Psoas muscle (tissue), 8 donors: Measurements from ENCODE around the gene MTPN. TPM values are rescaled to one million over a fixed set of nuclear protein-coding genes. Genes with fewer than 3 reads are reported as not detected.

Experiments used
- ATAC-seq, 4 donors: fragments of 200-7000 bp; cut with Tn5 transposase; one replicate each; pipeline ENCODE4 v1.9.1; 2020; ENCODE audit warnings: moderate library complexity in 3 of 4, mild to moderate bottlenecking in 2 of 4
- DNase-seq, 2 donors: peaks; one replicate each; pipeline ENCODE4 v3.0.0-alpha.2; 2020
- H3K27ac ChIP-seq: fragments of 200-600 bp; one replicate; pipeline ENCODE4 v1.8.0; 2022
- H3K27me3 ChIP-seq, 3 donors: fragments of 200-600 bp in 1 of 3; one replicate each; pipeline versions ENCODE4 v1.6.1 to v1.8.0; 2013 to 2022; ENCODE audit warnings: low read length in 2 of 3, mild to moderate bottlenecking in 2 of 3, moderate library complexity in 1 of 3; ENCODE audit not compliant: insufficient read depth in 3 of 3
- H3K36me3 ChIP-seq, 2 donors: fragments of 200-600 bp in 1 of 2; one replicate each; pipeline versions ENCODE4 v1.6.1 to v1.8.0; 2013 to 2022; ENCODE audit warnings: low read depth in 1 of 2, mild to moderate bottlenecking in 1 of 2, moderate library complexity in 1 of 2; ENCODE audit not compliant: insufficient read depth in 1 of 2
- H3K4me1 ChIP-seq: fragments of 200-600 bp; one replicate; pipeline ENCODE4 v1.8.0; 2022
- H3K4me3 ChIP-seq: fragments of 200-600 bp; one replicate; pipeline ENCODE4 v1.8.0; 2022; ENCODE audit warnings: mild to moderate bottlenecking
- H3K9me3 ChIP-seq: fragments of 200-600 bp; one replicate; pipeline ENCODE4 v1.8.0; 2022
- CTCF ChIP-seq: fragments of 200-600 bp; IDR thresholded peaks from one replicate; pipeline ENCODE4 v1.8.0; 2022; ENCODE audit warnings: antibody characterized with exemption
- WGBS, 3 donors: extraction: QIAGEN DNeasy Blood & Tissue Kit; methylation state at CpG; one replicate each; pipeline versions ENCODE4 v1.1.6 to v1.1.7; 2013; 5-methylcytosine and 5-hydroxymethylcytosine counted together
- intact Hi-C, 2 donors: fragments of 100-400 bp; cut with DNase I; formaldehyde crosslinking; loops; one replicate each; pipeline versions ENCODE4 v1.11.0 to v1.14.2; 2022
- polyA plus RNA-seq, 3 donors: library from polyadenylated mRNA; stranded (reverse); fragments of 200-250 nt; gene quantifications; one replicate each; pipeline ENCODE4 v1.2.3, GENCODE V29; 2013
- total RNA-seq, 4 donors: library from RNA; stranded (reverse); fragmentation: NEBNext Ultra II Directional in 2 of 4; extraction: Animal tissue kit (Norgen Biotek cat#: 25700) in 2 of 4; gene quantifications; one replicate each; pipeline versions ENCODE4 v1.2.1 to v1.2.4, GENCODE V29; 2021 to 2023
- donor health status: healthy with polysubstance abuse.
- donor health status: DM: no; HTN: no; CAD: no; lungs with moderate emphysema.
- donor health status: Bipolar disorder and iron deficiency.
- donor health status: healthy.
- donor health status: DM: yes; HTN: yes; CAD: no.
- donor health status: DM: no; HTN: no; CAD: no.
- donor health status: DM: no; HTN: no; CAD: no.
- donor health status: DM: yes; HTN: yes; CAD: no.

Gene MTPN
- total and polyA plus RNA-seq, 7 donors, result 41.4 to 107 (median 62.4) TPM

- intact Hi-C loops, result no loop called here
- no peak overlapping the region for H3K4me3 ChIP-seq
- H3K9me3 ChIP-seq, result no peaks in the 10 kb centered on the region
- H3K27me3 ChIP-seq, result no peaks in the 10 kb centered on the region
- TF ChIP-seq CTCF, result no peak
- DNase-seq (no peak), ATAC-seq (no peak)
- H3K36me3 ChIP-seq, result no peaks in the 10 kb centered on the region
- no peaks in the 10 kb centered on the region for H3K4me1 ChIP-seq
- H3K27ac ChIP-seq, result no peak overlapping the region
- 85 to 94% (median 87%) methylated on average over 4 of the region's 4 CpGs for WGBS, 3 donors
Measured at GRCh38 chr7:135905355-135905754, 71.8 kb downstream of the MTPN start.

GRCh38 chr7:135904282-135904681 lies 72.9 kb downstream of the MTPN start:
- H3K27me3 ChIP-seq, result no peaks in the 10 kb centered on the region
- intact Hi-C loops, result no loop called here
- H3K36me3 ChIP-seq, result no peaks in the 10 kb centered on the region
- no peak for DNase-seq
- TF ChIP-seq CTCF, result no peak
- H3K4me1 ChIP-seq, result no peaks in the 10 kb centered on the region
- 70 to 83% (median 78%) methylated on average over 3 of the region's 3 CpGs for WGBS, 3 donors
- H3K4me3 ChIP-seq, result no peak overlapping the region
- no peaks in the 10 kb centered on the region for H3K9me3 ChIP-seq
- ATAC-seq, result no peak
- no peak overlapping the region for H3K27ac ChIP-seq

- intact Hi-C loops, result no loop called here
- ATAC-seq (no peak), DNase-seq (no peak)
- 79 to 83% (median 81%) methylated on average over 6 of the region's 6 CpGs for WGBS, 3 donors
- Histone ChIP-seq H3K27me3 (no peaks in the 10 kb centered on the region), H3K36me3 (no peaks in the 10 kb centered on the region), H3K4me1 (no peaks in the 10 kb centered on the region), H3K27ac (no peak overlapping the region), H3K4me3 (no peak overlapping the region), H3K9me3 (no peaks in the 10 kb centered on the region)
- no peak for TF ChIP-seq CTCF
Measured at GRCh38 chr7:135901585-135902540, 75.3 kb downstream of the MTPN start.

- H3K9me3 ChIP-seq, result no peaks in the 10 kb centered on the region
- H3K4me1 ChIP-seq, result no peaks in the 10 kb centered on the region
- no peaks in the 10 kb centered on the region for H3K36me3 ChIP-seq
- H3K4me3 ChIP-seq, result no peak overlapping the region
- WGBS, 3 donors, result 84 to 86% (median 86%) methylated on average over 5 of the region's 5 CpGs
- no peak for DNase-seq
- no peak for TF ChIP-seq CTCF
- no peak for ATAC-seq
- intact Hi-C loops, result no loop called here
- H3K27me3 ChIP-seq, result no peaks in the 10 kb centered on the region
- no peak overlapping the region for H3K27ac ChIP-seq
Measured at GRCh38 chr7:135900065-135900546, 77.1 kb downstream of the MTPN start.
